ENCODE measurements around the gene ETS2.
"Not testable (repeated sequence)": the region's sequence is repeated elsewhere in the genome, so short reads cannot be mapped to it uniquely, and the experiment has no call there.

The ETS2 gene

DNA sequence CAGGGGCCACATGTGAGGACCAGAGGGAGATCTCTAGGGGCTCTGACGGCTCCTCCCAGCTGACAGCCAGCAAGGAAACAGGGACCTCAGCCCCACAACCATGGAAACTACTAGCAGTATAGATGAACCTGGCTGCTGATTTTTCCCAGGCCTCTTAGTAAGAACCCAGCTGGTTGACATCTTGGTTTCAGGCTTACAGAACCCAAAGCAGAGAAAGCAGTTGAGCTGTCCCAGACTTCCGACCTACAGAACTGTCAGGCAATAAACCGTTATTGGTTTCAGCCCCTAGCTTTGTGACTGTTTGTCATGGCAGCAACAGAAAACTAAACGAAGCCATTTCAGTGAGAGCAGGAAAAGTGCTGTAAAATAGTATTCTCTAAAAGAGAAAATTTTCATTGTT lies 36.4 kb downstream of the ETS2 start:
- DNase-seq (ENCODE audit: low read depth): no peak
- TF ChIP-seq, protein P1, sequence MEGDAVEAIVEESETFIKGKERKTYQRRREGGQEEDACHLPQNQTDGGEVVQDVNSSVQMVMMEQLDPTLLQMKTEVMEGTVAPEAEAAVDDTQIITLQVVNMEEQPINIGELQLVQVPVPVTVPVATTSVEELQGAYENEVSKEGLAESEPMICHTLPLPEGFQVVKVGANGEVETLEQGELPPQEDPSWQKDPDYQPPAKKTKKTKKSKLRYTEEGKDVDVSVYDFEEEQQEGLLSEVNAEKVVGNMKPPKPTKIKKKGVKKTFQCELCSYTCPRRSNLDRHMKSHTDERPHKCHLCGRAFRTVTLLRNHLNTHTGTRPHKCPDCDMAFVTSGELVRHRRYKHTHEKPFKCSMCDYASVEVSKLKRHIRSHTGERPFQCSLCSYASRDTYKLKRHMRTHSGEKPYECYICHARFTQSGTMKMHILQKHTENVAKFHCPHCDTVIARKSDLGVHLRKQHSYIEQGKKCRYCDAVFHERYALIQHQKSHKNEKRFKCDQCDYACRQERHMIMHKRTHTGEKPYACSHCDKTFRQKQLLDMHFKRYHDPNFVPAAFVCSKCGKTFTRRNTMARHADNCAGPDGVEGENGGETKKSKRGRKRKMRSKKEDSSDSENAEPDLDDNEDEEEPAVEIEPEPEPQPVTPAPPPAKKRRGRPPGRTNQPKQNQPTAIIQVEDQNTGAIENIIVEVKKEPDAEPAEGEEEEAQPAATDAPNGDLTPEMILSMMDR (conservative IDR thresholded peaks at IDR 0.05; ENCODE audit: low read depth, low read length): no peak
- H3K4me3 ChIP-seq (ENCODE audit: low read depth, low read length): no peak overlapping the region

DNA sequence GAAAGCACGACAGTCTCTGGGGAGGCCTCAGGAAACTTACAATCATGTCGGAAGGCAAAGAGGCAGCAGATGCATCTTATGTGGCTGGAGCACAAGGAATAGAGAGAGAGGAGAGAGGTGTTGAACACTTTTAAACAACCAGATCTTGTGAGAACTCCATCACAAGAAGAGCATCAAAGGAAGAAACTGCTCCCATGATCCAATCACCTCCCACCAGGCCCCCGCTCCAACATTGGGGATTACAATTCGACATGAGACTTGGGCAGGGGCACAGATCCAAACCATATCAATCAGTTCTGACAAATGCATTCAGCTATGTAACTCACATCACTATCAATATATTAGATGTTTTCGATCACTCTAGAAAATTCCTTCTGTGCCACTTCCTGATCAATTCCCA lies 37.6 kb downstream of the ETS2 start:
- H3K4me3 ChIP-seq (ENCODE audit: low read depth, low read length): no peak overlapping the region
- TF ChIP-seq, protein P1 (conservative IDR thresholded peaks at IDR 0.05; ENCODE audit: low read depth, low read length): no peak
- DNase-seq (ENCODE audit: low read depth): no peak

DNA sequence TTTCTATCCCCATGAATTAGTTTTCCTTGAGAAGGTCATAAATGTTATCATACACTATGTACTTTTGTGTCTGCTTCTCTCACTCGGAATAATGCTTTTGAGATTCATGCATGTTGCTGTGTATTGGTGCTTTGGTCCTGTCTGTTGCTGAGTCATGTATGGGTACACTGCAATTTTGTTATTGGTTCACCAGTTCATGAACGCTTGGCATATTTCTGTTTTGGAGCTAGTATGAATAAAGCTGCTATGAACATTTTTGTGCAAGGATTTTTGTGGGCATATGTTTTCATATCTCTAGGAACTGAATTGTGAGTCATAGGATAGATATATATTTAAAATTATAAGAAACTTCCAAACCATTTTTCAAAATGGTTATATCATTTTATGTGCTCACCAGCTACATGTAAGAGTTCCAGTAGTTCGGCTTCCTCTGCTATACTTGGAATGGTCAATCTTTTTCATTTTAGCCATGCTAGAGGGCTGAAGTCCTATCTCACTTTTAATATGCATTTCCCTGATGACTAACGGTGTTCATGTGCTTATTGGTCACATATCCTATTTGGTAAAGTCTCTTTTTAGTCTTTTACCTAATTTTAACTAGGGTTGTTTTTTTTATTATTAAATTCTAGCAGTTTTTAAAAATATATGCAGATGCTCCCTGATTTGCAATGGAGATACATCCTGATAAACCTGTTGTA lies 38.2 kb downstream of the ETS2 start:
- TF ChIP-seq, protein P1 (conservative IDR thresholded peaks at IDR 0.05; ENCODE audit: low read depth, low read length): no peak
- H3K4me3 ChIP-seq (ENCODE audit: low read depth, low read length): no peak overlapping the region
- DNase-seq (ENCODE audit: low read depth): peak; percentile 92

DNA sequence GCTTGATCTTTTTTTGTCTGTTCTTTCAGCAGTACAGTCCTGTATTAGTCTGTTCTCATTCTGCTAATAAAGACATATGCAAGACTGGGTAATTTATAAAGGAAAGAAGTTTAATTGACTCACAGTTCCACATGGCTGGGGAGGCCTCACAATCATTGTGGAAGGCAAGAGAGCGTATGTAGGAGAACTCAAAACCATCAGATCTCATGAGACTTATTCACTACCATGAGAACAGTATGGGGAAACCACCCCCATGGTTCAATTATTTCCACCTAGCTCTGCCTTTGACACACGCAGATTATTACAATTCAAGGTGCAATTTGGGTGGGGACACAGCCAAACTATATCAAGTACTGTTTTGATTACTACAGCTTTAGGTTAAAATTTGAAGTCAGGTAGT lies 39.6 kb downstream of the ETS2 start:
- not testable (repeated sequence) for DNase-seq (ENCODE audit: low read depth); H3K4me3 ChIP-seq (ENCODE audit: low read depth, low read length)

DNA sequence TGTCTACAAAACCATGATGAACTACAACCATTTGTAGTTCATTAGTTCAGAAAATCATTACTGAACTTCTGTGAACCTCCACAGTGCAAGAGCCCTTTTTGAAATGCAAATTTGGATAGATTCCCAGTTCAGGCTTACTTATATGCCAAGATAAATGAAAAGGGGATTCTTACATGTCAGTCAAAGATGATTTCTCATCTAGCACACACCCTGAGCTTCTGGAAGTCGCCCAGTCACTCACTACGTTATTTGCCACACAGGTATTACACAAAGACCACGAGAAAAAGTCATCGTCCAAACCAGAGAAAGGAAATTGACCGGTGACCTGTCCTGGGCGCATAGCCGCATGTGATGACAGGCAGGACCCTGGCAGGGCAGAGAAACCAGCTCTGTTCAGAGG lies 41.8 kb downstream of the ETS2 start:
- TF ChIP-seq, protein P1 (conservative IDR thresholded peaks at IDR 0.05; ENCODE audit: low read depth, low read length): no peak
- peak; percentile 80 for DNase-seq (ENCODE audit: low read depth)
- no peak overlapping the region for H3K4me3 ChIP-seq (ENCODE audit: low read depth, low read length)

DNA sequence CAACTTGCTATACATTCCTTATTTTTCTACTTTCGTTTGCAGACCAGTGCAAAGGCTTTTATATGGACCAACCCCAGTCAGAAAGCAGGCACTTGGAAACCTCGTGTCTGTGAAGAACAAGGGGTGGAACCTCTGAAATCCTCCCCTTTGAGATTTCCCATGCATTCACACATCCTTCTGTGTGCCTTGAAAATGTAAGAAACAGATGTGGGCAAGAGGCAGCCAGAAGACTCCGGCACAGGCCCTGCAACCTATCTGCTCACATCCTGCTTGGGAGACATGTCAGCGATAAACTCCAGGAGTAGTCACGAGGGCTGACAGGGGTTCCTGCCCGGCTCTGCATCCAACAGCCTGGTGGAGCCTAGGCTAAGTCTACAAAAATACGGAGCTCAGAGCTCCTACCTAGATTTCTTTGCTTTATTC lies 42.5 kb downstream of the ETS2 start:
- TF ChIP-seq, protein P1 (conservative IDR thresholded peaks at IDR 0.05; ENCODE audit: low read depth, low read length): no peak
- no peak overlapping the region for H3K4me3 ChIP-seq (ENCODE audit: low read depth, low read length)
- peak; percentile 42 for DNase-seq (ENCODE audit: low read depth)

DNA sequence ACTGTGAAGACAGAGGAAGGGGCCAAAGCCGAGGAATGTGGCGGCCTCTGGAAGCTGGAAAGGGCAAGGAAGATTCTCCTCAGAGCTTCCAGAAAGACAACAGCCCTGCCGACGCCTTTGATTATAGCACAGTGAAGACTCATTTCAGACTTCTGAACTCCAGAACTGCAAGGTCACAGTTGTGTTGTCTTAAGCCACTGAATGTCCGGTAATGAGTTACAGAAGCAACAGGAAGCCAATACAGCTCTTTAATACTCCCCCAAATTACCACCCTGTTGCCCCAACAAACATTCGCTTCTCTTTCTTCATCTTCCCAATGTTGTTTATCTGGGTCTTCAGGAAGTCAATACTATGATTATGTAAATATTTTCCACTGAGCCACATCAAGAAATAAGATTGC lies 44.0 kb downstream of the ETS2 start:
- TF ChIP-seq, protein P1 (conservative IDR thresholded peaks at IDR 0.05; ENCODE audit: low read depth, low read length): no peak
- no peak overlapping the region for H3K4me3 ChIP-seq (ENCODE audit: low read depth, low read length)
- DNase-seq (ENCODE audit: low read depth): peak; percentile 45
